Measurements from ENCODE around the gene RNF149. TPM values are rescaled to one million over a fixed set of nuclear protein-coding genes. Genes with fewer than 3 reads are reported as not detected.

Gene RNF149
- total RNA-seq, 1 donor from 2014 or later = 48.3 TPM

DNA sequence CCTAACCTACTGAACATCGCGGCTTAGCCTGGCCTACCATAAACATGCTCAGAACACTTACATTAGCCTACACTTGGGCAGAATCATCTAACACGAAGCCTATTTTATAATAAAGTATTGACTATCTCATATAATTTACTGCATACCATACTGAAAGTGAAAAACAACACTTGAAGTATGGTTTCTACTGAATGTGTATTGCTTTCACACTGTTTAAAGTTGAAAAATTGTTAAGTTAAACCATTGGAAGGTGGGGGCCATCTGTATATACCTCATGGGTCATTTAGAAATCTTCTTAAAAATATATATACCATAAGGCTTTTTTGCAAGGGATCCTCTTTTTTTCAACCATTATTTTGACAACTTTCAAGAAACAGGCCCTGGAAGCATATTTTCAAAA lies 16.5 kb downstream of the RNF149 start:
- ChIA-PET CTCF (no interaction called here), POLR2A (no interaction called here)
- Mint-ChIP-seq H3K36me3 (ENCODE audit: low read depth) (peaks cover 62% of the 10 kb centered on the region), H3K27me3 (no peaks in the 10 kb centered on the region), H3K9me3 (no peaks in the 10 kb centered on the region), H3K27ac (no peak overlapping the region), H3K4me1 (peaks cover 6% of the 10 kb centered on the region), H3K4me3 (no peak overlapping the region)
- TF ChIP-seq, protein P1, sequence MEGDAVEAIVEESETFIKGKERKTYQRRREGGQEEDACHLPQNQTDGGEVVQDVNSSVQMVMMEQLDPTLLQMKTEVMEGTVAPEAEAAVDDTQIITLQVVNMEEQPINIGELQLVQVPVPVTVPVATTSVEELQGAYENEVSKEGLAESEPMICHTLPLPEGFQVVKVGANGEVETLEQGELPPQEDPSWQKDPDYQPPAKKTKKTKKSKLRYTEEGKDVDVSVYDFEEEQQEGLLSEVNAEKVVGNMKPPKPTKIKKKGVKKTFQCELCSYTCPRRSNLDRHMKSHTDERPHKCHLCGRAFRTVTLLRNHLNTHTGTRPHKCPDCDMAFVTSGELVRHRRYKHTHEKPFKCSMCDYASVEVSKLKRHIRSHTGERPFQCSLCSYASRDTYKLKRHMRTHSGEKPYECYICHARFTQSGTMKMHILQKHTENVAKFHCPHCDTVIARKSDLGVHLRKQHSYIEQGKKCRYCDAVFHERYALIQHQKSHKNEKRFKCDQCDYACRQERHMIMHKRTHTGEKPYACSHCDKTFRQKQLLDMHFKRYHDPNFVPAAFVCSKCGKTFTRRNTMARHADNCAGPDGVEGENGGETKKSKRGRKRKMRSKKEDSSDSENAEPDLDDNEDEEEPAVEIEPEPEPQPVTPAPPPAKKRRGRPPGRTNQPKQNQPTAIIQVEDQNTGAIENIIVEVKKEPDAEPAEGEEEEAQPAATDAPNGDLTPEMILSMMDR (IDR thresholded peaks at IDR 0.05) = no peak
- DNase-seq = no peak
- no peak for ATAC-seq (ENCODE audit: low read depth)
- intact Hi-C loops (cut with micrococcal nuclease) = no loop called here

DNA sequence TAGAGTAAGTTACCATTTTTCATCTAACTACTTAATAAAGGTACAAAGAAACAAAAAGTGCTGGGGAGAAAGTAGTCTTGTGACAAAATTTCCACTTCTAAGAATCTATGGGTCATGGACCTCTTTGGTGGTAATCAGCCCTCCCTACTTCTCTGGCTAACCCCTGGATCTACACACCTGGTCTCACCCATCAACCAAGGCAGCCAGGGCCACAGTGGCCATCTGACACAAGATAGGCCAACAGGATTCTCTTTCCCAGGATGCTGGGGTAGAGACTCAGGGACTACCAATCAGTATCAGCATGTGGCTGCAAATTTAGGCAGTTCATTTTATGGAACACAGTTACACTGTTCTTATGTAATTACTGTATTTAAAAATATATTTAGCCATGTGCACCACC lies 17.8 kb downstream of the RNF149 start:
- H3K36me3 Mint-ChIP-seq (ENCODE audit: low read depth) = peaks cover 67% of the 10 kb centered on the region
- ATAC-seq (ENCODE audit: low read depth) = no peak

DNA sequence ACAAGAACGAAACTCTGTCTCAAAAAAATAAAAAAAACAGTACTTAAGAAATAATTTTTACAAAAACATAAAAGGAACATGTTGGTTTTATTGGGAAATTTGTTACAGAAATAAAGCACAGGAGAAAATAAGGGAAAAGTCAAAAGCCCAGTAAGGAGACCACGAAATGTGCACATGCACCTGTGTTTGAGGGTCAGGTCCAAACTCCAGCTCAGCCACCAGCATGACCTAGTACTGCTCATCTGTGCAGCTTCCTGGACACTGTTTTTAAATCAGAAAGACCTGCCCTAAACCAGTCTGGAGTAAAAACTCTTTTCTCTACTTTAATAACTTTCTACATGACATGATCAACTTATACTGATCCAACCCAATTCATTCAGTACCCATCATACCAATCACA lies 21.2 kb downstream of the RNF149 start:
- no peak for DNase-seq
- CTCF ChIA-PET = no interaction called here
- ATAC-seq (ENCODE audit: low read depth) = no peak
- TF ChIP-seq, protein P1 (IDR thresholded peaks at IDR 0.05) = no peak
- H3K4me1 Mint-ChIP-seq = no peaks in the 10 kb centered on the region
- H3K4me3 Mint-ChIP-seq = no peak overlapping the region
- H3K27me3 Mint-ChIP-seq = no peaks in the 10 kb centered on the region
- intact Hi-C loops (cut with micrococcal nuclease) = no loop called here
- POLR2A ChIA-PET = no interaction called here
- H3K9me3 Mint-ChIP-seq = no peaks in the 10 kb centered on the region
- H3K36me3 Mint-ChIP-seq (ENCODE audit: low read depth) = peaks cover 74% of the 10 kb centered on the region
- H3K27ac Mint-ChIP-seq = no peak overlapping the region

More for the DNA sequence above, 17.8 kb downstream of the RNF149 start:
- Mint-ChIP-seq H3K27ac (no peak overlapping the region), H3K4me3 (no peak overlapping the region), H3K9me3 (no peaks in the 10 kb centered on the region), H3K27me3 (no peaks in the 10 kb centered on the region), H3K4me1 (no peaks in the 10 kb centered on the region)
- intact Hi-C loops (cut with micrococcal nuclease) = no loop called here
- DNase-seq = no peak
- POLR2A ChIA-PET = no interaction called here
- TF ChIP-seq, protein P1 (IDR thresholded peaks at IDR 0.05) = no peak
- CTCF ChIA-PET = no interaction called here

DNA sequence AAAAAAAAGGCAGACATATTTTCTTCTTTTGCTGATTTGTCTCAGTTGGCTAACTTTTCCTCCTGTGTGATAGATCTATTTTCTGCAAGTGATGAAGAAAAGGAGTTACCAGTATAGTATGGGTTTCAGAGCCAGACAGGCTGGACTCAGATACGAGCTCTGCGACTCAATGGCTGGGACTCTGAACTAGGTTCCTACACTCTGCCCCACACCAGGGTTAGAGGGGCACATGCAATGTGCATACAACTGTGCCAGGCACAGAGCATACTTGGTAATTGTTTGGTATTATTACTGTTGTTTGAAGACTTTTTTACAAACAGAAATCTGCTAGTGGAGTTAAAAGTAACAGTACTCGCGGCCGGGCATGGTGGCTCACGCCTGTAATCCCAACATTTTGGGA lies 21.8 kb downstream of the RNF149 start:
- DNase-seq (no peak), ATAC-seq (ENCODE audit: low read depth) (no peak)
- TF ChIP-seq, protein P1 (IDR thresholded peaks at IDR 0.05) = no peak
- CTCF ChIA-PET = no interaction called here
- Mint-ChIP-seq H3K27ac (no peak overlapping the region), H3K4me3 (no peak overlapping the region), H3K36me3 (ENCODE audit: low read depth) (peaks cover 74% of the 10 kb centered on the region), H3K4me1 (no peaks in the 10 kb centered on the region), H3K27me3 (no peaks in the 10 kb centered on the region), H3K9me3 (no peaks in the 10 kb centered on the region)
- POLR2A ChIA-PET = no interaction called here
- intact Hi-C loops (cut with micrococcal nuclease) = no loop called here

DNA sequence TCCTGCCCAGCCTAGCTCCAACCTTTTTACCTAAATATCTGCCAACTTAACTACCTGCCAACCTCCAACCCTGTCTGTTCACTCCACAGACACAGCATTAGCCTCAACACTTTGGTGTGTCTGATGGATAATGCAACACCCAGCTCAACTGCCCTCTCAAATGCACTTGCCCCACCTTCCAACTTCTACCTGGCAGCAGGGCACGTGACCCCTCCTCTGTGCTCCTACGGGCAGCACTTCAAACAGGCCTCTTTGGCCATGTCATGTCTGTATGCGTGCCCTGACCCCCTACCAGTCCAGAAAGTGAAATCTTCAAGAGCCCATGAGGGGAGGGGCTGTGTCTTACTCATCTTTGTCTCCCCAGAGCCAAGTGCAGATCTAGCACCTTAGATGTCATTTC lies 25.5 kb downstream of the RNF149 start:
- CTCF ChIA-PET = no interaction called here
- peaks cover 91% of the 10 kb centered on the region for H3K36me3 Mint-ChIP-seq (ENCODE audit: low read depth)
- ATAC-seq (ENCODE audit: low read depth) = no peak

More for the DNA sequence above, 25.5 kb downstream of the RNF149 start:
- TF ChIP-seq, protein P1 (IDR thresholded peaks at IDR 0.05) = no peak
- no peak overlapping the region for H3K27ac Mint-ChIP-seq
- H3K9me3 Mint-ChIP-seq = no peaks in the 10 kb centered on the region
- no peak overlapping the region for H3K4me3 Mint-ChIP-seq
- POLR2A ChIA-PET = no interaction called here
- no peak for DNase-seq
- H3K27me3 Mint-ChIP-seq = no peaks in the 10 kb centered on the region
- no peaks in the 10 kb centered on the region for H3K4me1 Mint-ChIP-seq
- intact Hi-C loops (cut with micrococcal nuclease) = no loop called here

All from activated B cell treated with CpG ODN at 0.5 μM for 24 hours (primary cell).